ENCODE data around the gene TSGA10IP. TPM values are rescaled to one million over a fixed set of nuclear protein-coding genes. Genes with fewer than 3 reads are reported as not detected.

The TSGA10IP gene
- total and polyA plus RNA-seq, 3 experiments from 2014 or later = not detected

DNA sequence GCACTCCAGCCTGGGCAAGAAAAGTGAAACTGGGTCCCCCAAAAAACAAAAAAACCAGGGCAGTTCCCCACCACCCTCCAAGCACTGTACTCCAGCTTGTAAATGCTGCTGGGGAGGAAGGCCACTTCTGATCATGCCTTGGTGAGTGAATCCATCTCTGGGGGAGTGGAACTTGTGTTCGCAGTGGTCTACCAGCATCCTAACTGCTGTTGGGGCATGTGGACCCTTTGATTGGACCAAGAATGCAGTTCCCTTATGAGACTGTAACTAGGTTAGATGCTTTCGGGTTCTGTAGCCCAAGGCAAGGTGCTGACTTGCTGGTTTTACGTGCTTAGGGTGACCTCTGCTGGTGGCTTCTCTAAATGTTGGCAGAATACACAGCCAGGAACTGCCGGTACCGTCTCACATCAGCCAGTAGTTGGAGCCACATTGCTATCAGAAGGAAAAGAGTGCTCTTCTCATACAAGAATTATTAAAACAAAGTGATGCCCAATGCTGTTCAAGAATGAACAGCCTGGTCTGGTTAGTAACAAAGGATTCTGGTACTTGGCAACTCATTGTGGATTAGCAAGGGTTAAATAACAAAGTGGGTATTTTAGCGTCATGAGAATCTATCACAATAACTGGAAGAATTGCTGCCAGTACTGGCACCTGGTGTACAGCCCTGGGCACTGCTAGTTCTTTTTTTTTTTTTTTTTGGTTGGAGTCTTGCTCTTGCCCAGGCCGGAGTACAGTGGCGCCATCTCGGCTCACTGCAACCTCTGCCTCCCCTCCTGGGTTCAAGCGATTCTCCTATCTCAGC, 43.7 kb downstream of the TSGA10IP start:
- no peaks in the 10 kb centered on the region for H3K27me3 Mint-ChIP-seq
- no peaks in the 10 kb centered on the region for H3K9me3 Mint-ChIP-seq
- H3K4me3 Mint-ChIP-seq = no peak overlapping the region
- peaks cover 5 to 7% (median 6%) of the 10 kb centered on the region in 3 donors for H3K4me1 Mint-ChIP-seq
- Histone ChIP-seq H3K4me3 (ENCODE audit: low read length) (no peak overlapping the region), H3K27me3 (ENCODE audit: insufficient read depth, low read length, poor library complexity, severe bottlenecking) (no peaks in the 10 kb centered on the region), H3K9me3 (ENCODE audit: low read length) (no peaks in the 10 kb centered on the region), H3K27ac (ENCODE audit: low read depth, low read length) (no peak overlapping the region), H3K36me3 (ENCODE audit: insufficient read depth, low read length) (no peaks in the 10 kb centered on the region), H3K4me1 (ENCODE audit: insufficient read depth, low read length) (no peaks in the 10 kb centered on the region)
- peak overlapping the region in 5 of 8 donors; percentile 37 to 90 (median 74) for H3K27ac Mint-ChIP-seq
- ChIA-PET POLR2A (interaction anchor here (0.6 to 0.7 kb wide), 2 partner anchors 126 to 336 kb away, joined by 3 to 4 read pairs; no protein-coding TSS in a partner anchor), CTCF (interaction anchor here (0.7 to 7.9 kb wide), 10 partner anchors 33 to 277 kb away, joined by 3 to 87 read pairs (median 4); partner anchors contain the start of genes AP5B1, CCDC85B, FIBP and FOSL1)
- peaks cover 0 to 5% (median 1%) of the 10 kb centered on the region in 3 donors for H3K36me3 Mint-ChIP-seq
- DNase-seq = peak; percentile 80 to 92 (median 89)

DNA sequence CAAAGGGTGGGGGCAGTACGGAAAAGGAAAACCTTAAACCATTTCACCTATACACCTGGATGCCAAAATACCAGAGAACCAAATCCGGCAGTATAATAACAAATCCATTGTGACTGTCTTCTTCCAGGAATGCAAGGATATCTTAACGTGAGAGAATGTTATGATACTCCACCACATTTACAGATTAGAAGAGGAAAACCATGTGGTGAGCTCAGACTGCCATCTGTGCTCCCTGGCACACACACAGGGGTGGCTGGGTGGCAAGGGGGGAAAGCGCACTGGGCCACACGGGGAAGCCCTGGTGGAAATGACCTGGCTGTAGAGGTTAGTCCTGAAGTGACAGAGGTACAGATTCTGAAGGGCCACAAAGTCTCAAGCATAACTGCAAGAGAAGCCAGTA, 46.8 kb downstream of the TSGA10IP start:
- no peak for DNase-seq
- Mint-ChIP-seq H3K4me1 (peaks cover 5 to 7% (median 6%) of the 10 kb centered on the region in 3 donors), H3K27ac (peak overlapping the region in 1 of 8 donors; percentile 33), H3K36me3 (peaks cover 0 to 18% (median 3%) of the 10 kb centered on the region in 3 donors), H3K9me3 (no peaks in the 10 kb centered on the region), H3K27me3 (no peaks in the 10 kb centered on the region), H3K4me3 (no peak overlapping the region)
- H3K27ac ChIP-seq (ENCODE audit: low read depth, low read length) = no peak overlapping the region
- no peaks in the 10 kb centered on the region for H3K4me1 ChIP-seq (ENCODE audit: insufficient read depth, low read length)
- no peaks in the 10 kb centered on the region for H3K9me3 ChIP-seq (ENCODE audit: low read length)
- no peaks in the 10 kb centered on the region for H3K27me3 ChIP-seq (ENCODE audit: insufficient read depth, low read length, poor library complexity, severe bottlenecking)
- H3K4me3 ChIP-seq (ENCODE audit: low read length) = no peak overlapping the region
- ChIA-PET POLR2A (no interaction called here), CTCF (interaction anchor here (0.8 to 7.9 kb wide), 4 partner anchors 53 to 212 kb away, joined by 3 to 87 read pairs (median 4); partner anchors contain the start of genes CCDC85B and FIBP)
- H3K36me3 ChIP-seq (ENCODE audit: insufficient read depth, low read length) = peaks cover 4% of the 10 kb centered on the region

DNA sequence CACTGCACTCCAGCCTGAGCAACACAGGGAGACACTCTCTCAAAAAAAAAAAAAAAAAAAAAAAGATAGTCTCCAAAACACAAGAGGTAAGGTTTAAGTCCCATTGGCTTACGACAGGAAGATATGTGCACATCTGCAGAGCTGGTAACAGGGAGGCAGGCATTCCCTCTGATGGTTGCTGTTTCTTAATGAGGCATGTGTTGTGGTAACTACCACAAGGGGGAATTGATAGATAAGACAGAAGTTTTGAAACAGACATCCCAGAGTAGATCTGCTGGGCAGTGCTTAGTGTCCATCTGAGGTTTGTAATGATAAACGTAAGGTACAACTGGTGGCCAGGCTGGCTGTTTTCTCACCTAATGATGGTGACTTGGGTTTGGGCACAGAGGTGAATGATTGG, 52.0 kb downstream of the TSGA10IP start:
- H3K27ac Mint-ChIP-seq = peak overlapping the region in 1 of 8 donors; percentile 47
- Histone ChIP-seq H3K27me3 (ENCODE audit: insufficient read depth, low read length, poor library complexity, severe bottlenecking) (no peaks in the 10 kb centered on the region), H3K4me3 (ENCODE audit: low read length) (no peak overlapping the region), H3K9me3 (ENCODE audit: low read length) (no peaks in the 10 kb centered on the region), H3K27ac (ENCODE audit: low read depth, low read length) (no peak overlapping the region), H3K4me1 (ENCODE audit: insufficient read depth, low read length) (peaks cover 12% of the 10 kb centered on the region), H3K36me3 (ENCODE audit: insufficient read depth, low read length) (peaks cover 33% of the 10 kb centered on the region)
- H3K9me3 Mint-ChIP-seq = no peaks in the 10 kb centered on the region
- DNase-seq = no peak
- ChIA-PET CTCF (interaction anchor here (0.7 kb wide), 1 partner anchor 113 kb away, joined by 4 read pairs; no protein-coding TSS in a partner anchor), POLR2A (no interaction called here)
- peak overlapping the region in 1 of 7 donors; percentile 60 for H3K4me3 Mint-ChIP-seq
- peaks cover 0 to 2% of the 10 kb centered on the region in 2 donors for H3K27me3 Mint-ChIP-seq
- peaks cover 7 to 58% (median 12%) of the 10 kb centered on the region in 3 donors for H3K36me3 Mint-ChIP-seq
- peaks cover 20 to 36% (median 34%) of the 10 kb centered on the region in 3 donors for H3K4me1 Mint-ChIP-seq

DNA sequence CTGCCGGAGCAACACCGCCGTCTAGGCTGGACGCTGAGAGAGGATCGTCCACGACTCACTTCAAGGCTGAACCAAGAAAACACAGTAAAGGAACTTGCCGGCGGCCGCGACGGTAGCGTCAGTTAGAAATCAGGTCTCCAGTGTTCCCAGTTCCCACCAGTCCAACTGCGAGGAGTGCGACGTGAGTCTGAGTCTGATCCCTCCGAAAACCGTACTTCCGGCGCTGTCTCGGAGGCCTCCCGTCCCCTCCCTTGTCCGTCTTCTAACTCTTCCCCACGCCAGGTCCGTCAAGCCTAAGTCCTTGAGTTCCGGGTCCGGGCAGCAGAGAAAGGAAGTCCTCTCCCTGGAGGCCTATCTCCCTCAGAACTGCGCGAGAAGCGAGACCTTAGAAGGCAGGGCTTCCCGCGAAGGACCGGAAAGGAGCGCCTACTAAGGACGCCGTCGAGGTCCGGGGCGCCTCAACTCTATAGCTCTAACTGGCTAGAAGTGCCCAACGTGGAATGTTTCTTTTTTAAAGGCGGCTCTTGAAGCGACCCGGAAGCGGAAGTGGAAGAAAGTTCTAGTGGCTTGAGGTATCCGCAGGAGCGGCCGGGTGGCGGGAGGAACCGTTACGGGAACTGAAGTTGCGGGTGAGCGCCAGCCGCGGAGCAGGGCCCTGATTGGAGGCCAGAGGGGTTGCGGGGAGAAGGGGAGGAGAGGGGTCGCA, 56.8 kb downstream of the TSGA10IP start, which contains the start of the genes BANF1 and EIF1AD:
Gene BANF1, plus strand, starts transcription at position 562 of the 706 bp plus-strand sequence. CDS start 748 bp downstream, outside the sequence.
Gene EIF1AD, minus strand, starts transcription at position 216 of the 706 bp plus-strand sequence. CDS start 1,768 bp downstream, outside the sequence.
- peak; percentile 83 to 95 (median 92) for DNase-seq
- Mint-ChIP-seq H3K27ac (peak within 1 kb of the TSS; percentile 90 to 100 (median 99)), H3K9me3 (no peaks in the 10 kb centered on the region), H3K4me3 (peak within 1 kb of the TSS; percentile 97 to 100 (median 99)), H3K27me3 (peaks cover 0 to 3% of the 10 kb centered on the region in 2 donors), H3K4me1 (peaks cover 33 to 53% (median 51%) of the 10 kb centered on the region in 3 donors), H3K36me3 (peaks cover 7 to 64% (median 10%) of the 10 kb centered on the region in 3 donors)
- ChIA-PET CTCF (interaction anchor here (0.9 to 1.5 kb wide), 6 partner anchors 20 to 291 kb away, joined by 3 to 7 read pairs (median 4); partner anchors contain the start of genes FIBP and KAT5), POLR2A (interaction anchor here (0.5 to 1.5 kb wide), 7 partner anchors 20 to 358 kb away, joined by 3 to 9 read pairs (median 3); partner anchors contain the start of genes CCDC85B, FIBP and MUS81)
- Histone ChIP-seq H3K36me3 (ENCODE audit: insufficient read depth, low read length) (peaks cover 40% of the 10 kb centered on the region), H3K4me1 (ENCODE audit: insufficient read depth, low read length) (peaks cover 20% of the 10 kb centered on the region), H3K27me3 (ENCODE audit: insufficient read depth, low read length, poor library complexity, severe bottlenecking) (no peaks in the 10 kb centered on the region), H3K9me3 (ENCODE audit: low read length) (no peaks in the 10 kb centered on the region), H3K4me3 (ENCODE audit: low read length) (peak within 1 kb of the TSS; percentile 99), H3K27ac (ENCODE audit: low read depth, low read length) (peak within 1 kb of the TSS; percentile 95)

DNA sequence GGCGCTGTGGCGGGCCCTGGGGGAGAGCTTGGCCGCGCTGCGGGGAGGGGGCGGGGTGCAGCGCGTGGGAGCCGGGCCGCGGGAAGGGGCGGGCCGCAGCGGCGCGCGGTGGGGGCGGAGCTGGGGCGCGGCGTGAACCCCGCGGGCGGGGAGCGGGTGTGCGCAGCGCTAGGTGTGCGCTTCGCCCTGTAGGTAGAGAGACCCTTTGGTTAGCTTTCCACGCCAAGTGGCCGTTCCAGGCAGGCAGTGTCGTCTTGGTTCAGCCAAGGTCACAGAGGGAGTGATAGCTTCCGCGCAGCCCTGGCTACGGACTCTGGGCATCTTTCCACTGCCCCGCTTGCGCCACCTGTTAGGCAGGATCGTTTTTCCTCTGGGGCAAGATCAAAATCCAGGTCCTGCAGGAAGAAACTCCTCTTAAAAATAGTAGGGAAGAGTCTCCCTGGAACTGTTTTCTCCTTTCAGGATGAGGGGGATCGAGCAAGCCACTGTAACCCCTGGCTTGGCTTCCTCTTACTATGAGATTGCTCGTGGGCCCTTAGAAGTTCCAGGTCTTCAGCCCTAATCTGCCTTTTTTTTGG, 57.5 kb downstream of the TSGA10IP start:
- Histone ChIP-seq H3K4me3 (ENCODE audit: low read length) (peak overlapping the region; percentile 99), H3K36me3 (ENCODE audit: insufficient read depth, low read length) (peaks cover 34% of the 10 kb centered on the region), H3K4me1 (ENCODE audit: insufficient read depth, low read length) (peaks cover 20% of the 10 kb centered on the region), H3K27me3 (ENCODE audit: insufficient read depth, low read length, poor library complexity, severe bottlenecking) (no peaks in the 10 kb centered on the region), H3K9me3 (ENCODE audit: low read length) (no peaks in the 10 kb centered on the region), H3K27ac (ENCODE audit: low read depth, low read length) (peak overlapping the region; percentile 95)
- Mint-ChIP-seq H3K27me3 (peaks cover 0 to 3% of the 10 kb centered on the region in 2 donors), H3K4me1 (peaks cover 33 to 49% (median 46%) of the 10 kb centered on the region in 3 donors), H3K36me3 (peaks cover 2 to 58% (median 7%) of the 10 kb centered on the region in 3 donors), H3K9me3 (no peaks in the 10 kb centered on the region), H3K27ac (peak overlapping the region; percentile 87 to 100 (median 98)), H3K4me3 (peak overlapping the region; percentile 97 to 100 (median 99))
- DNase-seq = peak in 1 of 5 donors; percentile 65
- ChIA-PET CTCF (interaction anchor here (0.7 to 1.5 kb wide), 8 partner anchors 10 to 291 kb away, joined by 3 to 7 read pairs (median 4); partner anchors contain the start of genes FIBP and KAT5), POLR2A (interaction anchor here (0.5 to 1.5 kb wide), 8 partner anchors 20 to 1784 kb away, joined by 3 to 9 read pairs (median 3); partner anchors contain the start of genes CCDC85B, FIBP and MUS81)

DNA sequence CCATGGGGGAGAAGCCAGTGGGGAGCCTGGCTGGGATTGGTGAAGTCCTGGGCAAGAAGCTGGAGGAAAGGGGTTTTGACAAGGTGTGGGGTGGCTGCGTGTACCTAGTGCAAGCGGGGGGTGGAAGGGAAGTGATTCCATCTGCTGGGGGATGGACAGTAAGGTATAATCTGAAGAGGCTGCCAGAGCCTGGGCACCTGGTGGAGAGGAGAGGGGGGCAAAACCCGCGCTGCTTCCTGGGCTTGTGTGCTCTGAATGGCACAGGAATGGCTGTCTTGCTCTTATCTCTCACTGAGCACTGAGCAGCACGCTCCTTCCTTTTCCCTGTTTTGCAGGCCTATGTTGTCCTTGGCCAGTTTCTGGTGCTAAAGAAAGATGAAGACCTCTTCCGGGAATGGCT, 58.0 kb downstream of the TSGA10IP start:
- Mint-ChIP-seq H3K4me3 (peak overlapping the region; percentile 97 to 100 (median 99)), H3K9me3 (no peaks in the 10 kb centered on the region), H3K4me1 (peaks cover 33 to 47% (median 44%) of the 10 kb centered on the region in 3 donors), H3K27ac (peak overlapping the region; percentile 81 to 96 (median 89)), H3K27me3 (peaks cover 0 to 3% of the 10 kb centered on the region in 2 donors), H3K36me3 (peaks cover 0 to 53% (median 4%) of the 10 kb centered on the region in 3 donors)
- ChIA-PET CTCF (interaction anchor here (0.7 to 1.5 kb wide), 7 partner anchors 10 to 292 kb away, joined by 3 to 7 read pairs (median 4); partner anchors contain the start of genes FIBP and KAT5), POLR2A (interaction anchor here (0.5 to 1.5 kb wide), 4 partner anchors 19 to 1784 kb away, joined by 3 to 9 read pairs (median 3); partner anchors contain the start of gene CCDC85B)
- Histone ChIP-seq H3K36me3 (ENCODE audit: insufficient read depth, low read length) (peaks cover 29% of the 10 kb centered on the region), H3K27ac (ENCODE audit: low read depth, low read length) (peak overlapping the region; percentile 95), H3K4me3 (ENCODE audit: low read length) (peak overlapping the region; percentile 99), H3K27me3 (ENCODE audit: insufficient read depth, low read length, poor library complexity, severe bottlenecking) (no peaks in the 10 kb centered on the region), H3K4me1 (ENCODE audit: insufficient read depth, low read length) (peaks cover 20% of the 10 kb centered on the region), H3K9me3 (ENCODE audit: low read length) (no peaks in the 10 kb centered on the region)
- DNase-seq = no peak

DNA sequence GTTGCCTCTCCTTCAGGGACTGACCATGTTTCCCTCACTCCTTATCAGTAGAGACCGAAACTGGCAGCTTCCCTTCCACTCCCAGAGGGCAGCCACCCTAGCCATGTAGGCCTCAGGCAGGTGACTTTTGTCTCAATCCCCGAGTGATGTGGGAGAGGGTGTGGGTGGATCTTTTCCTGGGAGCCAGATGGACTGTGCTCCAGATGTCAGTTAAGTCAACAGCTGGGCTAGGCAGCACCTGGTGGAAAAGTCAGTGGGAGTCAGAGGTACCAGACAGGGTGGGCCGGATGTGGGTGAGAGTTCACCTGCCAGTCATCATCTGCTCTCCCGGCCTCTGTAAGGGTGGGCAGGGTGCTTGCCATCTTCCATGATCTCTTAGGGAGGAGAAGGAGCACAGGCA, 58.9 kb downstream of the TSGA10IP start:
- Histone ChIP-seq H3K36me3 (ENCODE audit: insufficient read depth, low read length) (peaks cover 22% of the 10 kb centered on the region), H3K27ac (ENCODE audit: low read depth, low read length) (no peak overlapping the region), H3K4me3 (ENCODE audit: low read length) (no peak overlapping the region), H3K4me1 (ENCODE audit: insufficient read depth, low read length) (peaks cover 20% of the 10 kb centered on the region), H3K9me3 (ENCODE audit: low read length) (no peaks in the 10 kb centered on the region), H3K27me3 (ENCODE audit: insufficient read depth, low read length, poor library complexity, severe bottlenecking) (no peaks in the 10 kb centered on the region)
- Mint-ChIP-seq H3K27ac (peak overlapping the region in 3 of 8 donors; percentile 73 to 95 (median 90)), H3K27me3 (peaks cover 0 to 3% of the 10 kb centered on the region in 2 donors), H3K36me3 (peaks cover 0 to 44% (median 0%) of the 10 kb centered on the region in 3 donors), H3K4me3 (peak overlapping the region in 6 of 7 donors; percentile 39 to 97 (median 60)), H3K4me1 (peaks cover 32 to 45% (median 42%) of the 10 kb centered on the region in 3 donors), H3K9me3 (no peaks in the 10 kb centered on the region)
- CTCF ChIA-PET = no interaction called here
- POLR2A ChIA-PET = no interaction called here
- DNase-seq = no peak

Measured in CD8-positive, alpha-beta memory T cell (primary cell).